SJSA1 (cell line): Measurements from ENCODE around the gene VPS13C. TPM values are rescaled to one million over a fixed set of nuclear protein-coding genes. Genes with fewer than 3 reads are reported as not detected.

Source experiments
- DNase-seq, 2 experiments: peaks; one replicate each; pipeline ENCODE4 v3.0.0-alpha.2; 2015 to 2020; ENCODE audit warnings: low spot score in 2 of 2, low read depth in 1 of 2
- H3K27ac ChIP-seq: fragments of 250-450 bp; sonication (Bioruptor Pico); 2 replicates; pipeline ENCODE4 v1.5.1; 2020; ENCODE audit warnings: mild to moderate bottlenecking, moderate library complexity
- H3K27me3 ChIP-seq: fragments of 250-450 bp; sonication (Bioruptor Pico); replicated peaks from 2 replicates; pipeline ENCODE4 v1.5.1; 2020; ENCODE audit warnings: mild to moderate bottlenecking, moderate library complexity
- H3K36me3 ChIP-seq: fragments of 250-450 bp; sonication (Bioruptor Pico); 2 replicates; pipeline ENCODE4 v1.5.1; 2020; ENCODE audit warnings: mild to moderate bottlenecking
- H3K4me1 ChIP-seq: fragments of 250-450 bp; sonication (Bioruptor Pico); replicated peaks from 2 replicates; pipeline ENCODE4 v1.6.1; 2021; ENCODE audit warnings: mild to moderate bottlenecking
- H3K4me3 ChIP-seq: fragments of 250-450 bp; sonication (Bioruptor Pico); 2 replicates; pipeline ENCODE4 v1.5.1; 2020; ENCODE audit warnings: mild to moderate bottlenecking
- H3K9me3 ChIP-seq: fragments of 250-450 bp; sonication (Bioruptor Pico); replicated peaks from 2 replicates; pipeline ENCODE4 v1.5.1; 2020; ENCODE audit warnings: mild to moderate bottlenecking
- total RNA-seq: library from RNA; depleted of rRNA; stranded (reverse); fragments of >200 nt; shearing (Covaris generic); gene quantifications from 2 replicates; pipeline ENCODE4 v1.2.3, GENCODE V29; 2014

Gene VPS13C
- total RNA-seq, 1 experiment from 2014 or later: 25.1 TPM

GRCh38 chr15:61992518-61992917 is 67.7 kb downstream of the VPS13C start:
- no peak for DNase-seq
- Histone ChIP-seq H3K4me1 (no peaks in the 10 kb centered on the region), H3K36me3 (peaks cover 2% of the 10 kb centered on the region; the same call in 1 of the 2 replicates)

GRCh38 chr15:61989667-61990066 is 70.6 kb downstream of the VPS13C start:
- H3K4me3 ChIP-seq: no peak overlapping the region
- no peak for DNase-seq
- H3K36me3 ChIP-seq: peaks cover 2% of the 10 kb centered on the region; the same call in 1 of the 2 replicates
- H3K4me1 ChIP-seq: no peaks in the 10 kb centered on the region
- H3K9me3 ChIP-seq: no peaks in the 10 kb centered on the region
- no peaks in the 10 kb centered on the region for H3K27me3 ChIP-seq
- no peak overlapping the region for H3K27ac ChIP-seq

More at GRCh38 chr15:61992518-61992917, 67.7 kb downstream of the VPS13C start:
- Histone ChIP-seq H3K27me3 (no peaks in the 10 kb centered on the region), H3K4me3 (no peak overlapping the region), H3K27ac (no peak overlapping the region), H3K9me3 (no peaks in the 10 kb centered on the region)

GRCh38 chr15:61987824-61988223 is 72.4 kb downstream of the VPS13C start:
- Histone ChIP-seq H3K9me3 (no peaks in the 10 kb centered on the region), H3K4me1 (no peaks in the 10 kb centered on the region), H3K36me3 (peaks cover 7% of the 10 kb centered on the region), H3K27ac (no peak overlapping the region), H3K27me3 (no peaks in the 10 kb centered on the region), H3K4me3 (no peak overlapping the region)
- no peak for DNase-seq

- no peaks in the 10 kb centered on the region for H3K9me3 ChIP-seq
- H3K4me1 ChIP-seq: no peaks in the 10 kb centered on the region
- no peaks in the 10 kb centered on the region for H3K27me3 ChIP-seq
- no peak overlapping the region for H3K27ac ChIP-seq
- H3K36me3 ChIP-seq: peaks cover 13% of the 10 kb centered on the region; the same call in 1 of the 2 replicates
- no peak overlapping the region for H3K4me3 ChIP-seq
- no peak for DNase-seq
Measured at GRCh38 chr15:61983081-61983480, 77.2 kb downstream of the VPS13C start.

GRCh38 chr15:61978225-61978624 is 82.0 kb downstream of the VPS13C start:
- Histone ChIP-seq H3K36me3 (0 out of 2 replicates have a peak, but pooled peaks cover 9% of the 10 kb centered on the region), H3K9me3 (no peaks in the 10 kb centered on the region), H3K27me3 (no peaks in the 10 kb centered on the region), H3K4me1 (no peaks in the 10 kb centered on the region), H3K4me3 (no peak overlapping the region), H3K27ac (no peak overlapping the region)
- DNase-seq: no peak

GRCh38 chr15:61974759-61975158 is 85.5 kb downstream of the VPS13C start:
- no peak overlapping the region for H3K4me3 ChIP-seq
- H3K4me1 ChIP-seq: no peaks in the 10 kb centered on the region
- DNase-seq: no peak
- no peaks in the 10 kb centered on the region for H3K9me3 ChIP-seq
- no peaks in the 10 kb centered on the region for H3K27me3 ChIP-seq
- peaks cover 26% of the 10 kb centered on the region for H3K36me3 ChIP-seq
- no peak overlapping the region for H3K27ac ChIP-seq

- no peak overlapping the region for H3K4me3 ChIP-seq
- no peaks in the 10 kb centered on the region for H3K4me1 ChIP-seq
- no peak for DNase-seq
- H3K9me3 ChIP-seq: no peaks in the 10 kb centered on the region
- H3K27me3 ChIP-seq: no peaks in the 10 kb centered on the region
- H3K36me3 ChIP-seq: peaks cover 26% of the 10 kb centered on the region
- H3K27ac ChIP-seq: no peak overlapping the region
Measured at GRCh38 chr15:61974118-61974517, 86.1 kb downstream of the VPS13C start.

GRCh38 chr15:61951949-61952348 is 108.3 kb downstream of the VPS13C start:
- Histone ChIP-seq H3K9me3 (no peaks in the 10 kb centered on the region), H3K36me3 (peaks cover 7% of the 10 kb centered on the region), H3K27me3 (no peaks in the 10 kb centered on the region), H3K27ac (no peak overlapping the region), H3K4me3 (no peak overlapping the region), H3K4me1 (no peaks in the 10 kb centered on the region)
- no peak for DNase-seq

GRCh38 chr15:61946778-61947177 is 113.5 kb downstream of the VPS13C start:
- DNase-seq: no peak
- peaks cover 8% of the 10 kb centered on the region for H3K36me3 ChIP-seq
- no peaks in the 10 kb centered on the region for H3K4me1 ChIP-seq
- H3K9me3 ChIP-seq: no peaks in the 10 kb centered on the region
- no peak overlapping the region for H3K4me3 ChIP-seq
- no peaks in the 10 kb centered on the region for H3K27me3 ChIP-seq
- H3K27ac ChIP-seq: no peak overlapping the region

GRCh38 chr15:61943992-61944391 is 116.3 kb downstream of the VPS13C start:
- H3K27me3 ChIP-seq: no peaks in the 10 kb centered on the region

GRCh38 chr15:61938249-61938648 is 122.0 kb downstream of the VPS13C start:
- H3K4me3 ChIP-seq: no peak overlapping the region
- no peaks in the 10 kb centered on the region for H3K27me3 ChIP-seq
- H3K27ac ChIP-seq: no peak overlapping the region
- H3K36me3 ChIP-seq: peaks cover 3% of the 10 kb centered on the region; the same call in 1 of the 2 replicates
- DNase-seq: no peak
- H3K4me1 ChIP-seq: no peaks in the 10 kb centered on the region
- H3K9me3 ChIP-seq: no peaks in the 10 kb centered on the region

More at GRCh38 chr15:61943992-61944391, 116.3 kb downstream of the VPS13C start:
- Histone ChIP-seq H3K4me3 (no peak overlapping the region), H3K27ac (no peak overlapping the region), H3K36me3 (peaks cover 10% of the 10 kb centered on the region; the same call in 1 of the 2 replicates), H3K4me1 (no peaks in the 10 kb centered on the region), H3K9me3 (no peaks in the 10 kb centered on the region)
- no peak for DNase-seq

GRCh38 chr15:61936528-61937195 is 123.6 kb downstream of the VPS13C start:
- no peak for DNase-seq
- H3K27me3 ChIP-seq: no peaks in the 10 kb centered on the region
- H3K4me1 ChIP-seq: no peaks in the 10 kb centered on the region
- peaks cover 2% of the 10 kb centered on the region for H3K36me3 ChIP-seq
- H3K27ac ChIP-seq: no peak overlapping the region
- no peaks in the 10 kb centered on the region for H3K9me3 ChIP-seq
- H3K4me3 ChIP-seq: no peak overlapping the region

- no peak overlapping the region for H3K4me3 ChIP-seq
- H3K4me1 ChIP-seq: no peaks in the 10 kb centered on the region
- H3K27me3 ChIP-seq: no peaks in the 10 kb centered on the region
Measured at GRCh38 chr15:61935493-61935892, 124.8 kb downstream of the VPS13C start.

GRCh38 chr15:61929452-61929851 is 130.8 kb downstream of the VPS13C start:
- no peak overlapping the region for H3K27ac ChIP-seq
- no peak overlapping the region for H3K4me3 ChIP-seq
- H3K4me1 ChIP-seq: no peaks in the 10 kb centered on the region
- H3K36me3 ChIP-seq: no peaks in the 10 kb centered on the region; the same call in 1 of the 2 replicates
- H3K27me3 ChIP-seq: no peaks in the 10 kb centered on the region
- no peak for DNase-seq
- no peaks in the 10 kb centered on the region for H3K9me3 ChIP-seq

More at GRCh38 chr15:61935493-61935892, 124.8 kb downstream of the VPS13C start:
- Histone ChIP-seq H3K36me3 (no peaks in the 10 kb centered on the region; the same call in 1 of the 2 replicates), H3K9me3 (no peaks in the 10 kb centered on the region), H3K27ac (no peak overlapping the region)
- DNase-seq: no peak
